Breast epithelium (tissue), 4 donors: ENCODE measurements around the gene MYEOV. TPM values are rescaled to one million over a fixed set of nuclear protein-coding genes. Genes with fewer than 3 reads are reported as not detected.

Experiments used
- DNase-seq, 2 donors: peaks; one replicate each; pipeline ENCODE4 v3.0.0-alpha.2; 2019; ENCODE audit warnings: low spot score in 2 of 2
- H3K27ac ChIP-seq, 2 donors: fragments of 200-600 bp; sonication (generic) in 1 of 2; one replicate each; pipeline ENCODE4 v1.5.1; 2016 to 2019; ENCODE audit warnings: mild to moderate bottlenecking in 1 of 2
- H3K27me3 ChIP-seq, 2 donors: fragments of 200-600 bp; sonication (generic) in 1 of 2; one replicate each; pipeline versions ENCODE4 v1.5.1 to v1.6.0; 2017 to 2019; ENCODE audit warnings: control low read depth in 1 of 2, mild to moderate bottlenecking in 1 of 2
- H3K36me3 ChIP-seq: fragments of 200-600 bp; one replicate; pipeline ENCODE4 v1.5.1; 2019
- H3K4me1 ChIP-seq, 2 donors: fragments of 200-600 bp; sonication (generic); one replicate each; pipeline ENCODE4 v1.5.1; 2016 to 2019; ENCODE audit warnings: control low read depth in 1 of 2
- H3K4me3 ChIP-seq, 3 donors: fragments of 200-600 bp; sonication (generic); 1 replicate in 2 of 3; 2 replicates in 1 of 3; pipeline ENCODE4 v1.5.1; 2016 to 2019; ENCODE audit warnings: mild to moderate bottlenecking in 3 of 3, moderate library complexity in 2 of 3
- H3K9me3 ChIP-seq, 2 donors: fragments of 200-600 bp; sonication (generic) in 1 of 2; one replicate each; pipeline ENCODE4 v1.5.1; 2016 to 2019; ENCODE audit warnings: control low read depth in 1 of 2
- POLR2A ChIP-seq: fragments of 450-650 bp; IDR thresholded peaks from one replicate; pipeline ENCODE4 v1.6.1; 2016; ENCODE audit warnings: antibody characterized with exemption, mild to moderate bottlenecking, moderate library complexity
- POLR2AphosphoS5 ChIP-seq, 3 donors: sonication (generic); formaldehyde crosslinking; IDR thresholded peaks; one replicate each; pipeline ENCODE4 v1.6.1; 2017; ENCODE audit warnings: antibody characterized with exemption in 3 of 3
- intact Hi-C: fragments of 100-400 bp; cut with DNase I; formaldehyde crosslinking; loops from one replicate; pipeline ENCODE4 v1.15.1; 2023; ENCODE audit warnings: low total_unique reads
- total RNA-seq, 3 donors: library from RNA; depleted of rRNA; stranded (reverse); fragments of >200 nt; gene quantifications; one replicate each; pipeline ENCODE4 v1.1.0, GENCODE V29; 2016
- TF ChIP-seq, protein P1 (sequence below), 3 donors: fragments of 450-650 bp; IDR thresholded peaks; one replicate each; pipeline ENCODE4 v1.5.1; 2016 to 2017; ENCODE audit warnings: antibody characterized with exemption in 3 of 3, mild to moderate bottlenecking in 3 of 3, moderate library complexity in 3 of 3

MYEOV gene
- total RNA-seq, 3 donors from 2014 or later: 2.8 to 22.0 (median 18.7) TPM

DNA sequence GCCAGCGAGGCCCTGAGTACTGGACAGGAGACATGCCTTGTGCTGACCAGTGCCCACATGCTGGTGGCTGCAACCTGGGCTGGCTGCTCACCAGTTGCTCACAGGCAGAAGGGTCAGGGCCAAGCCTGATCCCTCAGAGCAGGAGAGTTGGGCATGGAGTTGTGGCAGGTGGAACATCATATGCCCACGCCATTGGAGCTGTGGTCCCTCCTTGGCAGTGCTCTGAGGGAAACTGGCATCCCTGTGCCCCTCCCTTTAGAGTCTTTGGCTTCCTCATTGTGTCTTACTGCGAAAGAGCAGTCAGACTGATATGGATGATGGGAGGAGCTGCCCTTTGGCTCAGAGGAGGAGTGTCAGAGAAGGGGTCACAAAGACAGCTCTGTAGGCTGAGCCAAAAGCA is 3.1 kb upstream of the MYEOV start:
- Histone ChIP-seq H3K27ac (no peak overlapping the region), H3K36me3 (no peaks in the 10 kb centered on the region), H3K4me3 (no peak overlapping the region), H3K9me3 (no peaks in the 10 kb centered on the region), H3K4me1 (no peaks in the 10 kb centered on the region), H3K27me3 (no peaks in the 10 kb centered on the region)
- no peak for DNase-seq
- TF ChIP-seq, protein P1, sequence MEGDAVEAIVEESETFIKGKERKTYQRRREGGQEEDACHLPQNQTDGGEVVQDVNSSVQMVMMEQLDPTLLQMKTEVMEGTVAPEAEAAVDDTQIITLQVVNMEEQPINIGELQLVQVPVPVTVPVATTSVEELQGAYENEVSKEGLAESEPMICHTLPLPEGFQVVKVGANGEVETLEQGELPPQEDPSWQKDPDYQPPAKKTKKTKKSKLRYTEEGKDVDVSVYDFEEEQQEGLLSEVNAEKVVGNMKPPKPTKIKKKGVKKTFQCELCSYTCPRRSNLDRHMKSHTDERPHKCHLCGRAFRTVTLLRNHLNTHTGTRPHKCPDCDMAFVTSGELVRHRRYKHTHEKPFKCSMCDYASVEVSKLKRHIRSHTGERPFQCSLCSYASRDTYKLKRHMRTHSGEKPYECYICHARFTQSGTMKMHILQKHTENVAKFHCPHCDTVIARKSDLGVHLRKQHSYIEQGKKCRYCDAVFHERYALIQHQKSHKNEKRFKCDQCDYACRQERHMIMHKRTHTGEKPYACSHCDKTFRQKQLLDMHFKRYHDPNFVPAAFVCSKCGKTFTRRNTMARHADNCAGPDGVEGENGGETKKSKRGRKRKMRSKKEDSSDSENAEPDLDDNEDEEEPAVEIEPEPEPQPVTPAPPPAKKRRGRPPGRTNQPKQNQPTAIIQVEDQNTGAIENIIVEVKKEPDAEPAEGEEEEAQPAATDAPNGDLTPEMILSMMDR (IDR thresholded peaks at IDR 0.05): no peak
- TF ChIP-seq POLR2A (no peak), POLR2AphosphoS5 (IDR thresholded peaks at IDR 0.05) (no peak)
- intact Hi-C loops: loop anchor here (10.0 kb wide), 1 partner anchor 354 kb away; the partner anchor contains the start of gene CCND1

DNA sequence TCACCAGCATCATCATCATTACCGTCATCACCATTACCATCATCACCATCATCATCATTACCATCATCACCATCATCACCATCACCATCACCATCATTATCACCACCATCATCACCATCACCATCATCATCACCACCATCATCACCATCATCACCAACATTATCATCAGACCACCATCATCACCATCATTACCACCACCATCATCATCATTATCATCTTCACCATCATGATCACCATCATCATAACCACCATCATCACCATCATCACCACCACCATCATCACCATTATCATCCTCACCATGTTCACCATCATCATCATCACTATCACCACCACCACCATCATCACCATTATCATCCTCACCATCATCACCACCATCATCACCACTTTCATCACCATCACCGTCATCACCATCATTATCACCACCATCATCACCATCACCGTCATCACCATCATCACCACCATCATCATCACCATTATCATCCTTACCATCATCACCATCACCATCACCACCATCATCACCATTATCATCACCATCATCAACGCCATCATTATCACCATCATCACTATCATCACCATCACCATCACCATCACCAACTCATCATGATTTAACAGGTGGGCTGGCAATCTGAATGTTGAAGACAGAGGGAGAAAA is 2.4 kb upstream of the MYEOV start:
- H3K27ac ChIP-seq: no peak overlapping the region
- TF ChIP-seq POLR2A (no peak), POLR2AphosphoS5 (IDR thresholded peaks at IDR 0.05) (no peak)
- TF ChIP-seq, protein P1 (IDR thresholded peaks at IDR 0.05): no peak
- no peaks in the 10 kb centered on the region for H3K9me3 ChIP-seq
- no peak overlapping the region for H3K4me3 ChIP-seq
- H3K36me3 ChIP-seq: no peaks in the 10 kb centered on the region
- no peaks in the 10 kb centered on the region for H3K27me3 ChIP-seq
- peaks cover 0 to under 1% of the 10 kb centered on the region in 2 donors for H3K4me1 ChIP-seq
- intact Hi-C loops: loop anchor here (10.0 kb wide), 1 partner anchor 353 kb away; the partner anchor contains the start of gene CCND1
- no peak for DNase-seq

DNA sequence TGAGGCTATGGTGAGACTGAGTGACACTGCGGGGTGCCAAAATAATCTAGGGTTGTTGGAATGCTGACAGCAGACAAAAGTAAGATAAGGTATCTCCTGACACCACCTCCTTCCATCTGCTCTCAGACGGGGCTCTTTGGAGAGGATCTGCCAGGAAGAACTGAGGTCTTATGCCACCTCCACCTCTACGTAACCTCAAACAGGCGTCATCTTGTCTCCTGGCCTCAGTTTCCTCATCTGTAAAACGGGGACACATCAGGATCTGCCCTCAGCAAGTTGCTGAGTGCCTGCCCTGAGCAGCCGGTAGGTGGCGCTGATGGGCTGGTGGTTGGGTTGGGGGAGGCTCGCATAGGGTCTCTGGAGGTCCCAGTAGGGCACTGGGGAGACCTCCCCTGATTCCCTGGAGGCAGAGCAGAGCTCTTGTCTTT is 1.7 kb upstream of the MYEOV start:
- H3K4me3 ChIP-seq: no peak overlapping the region
- no peaks in the 10 kb centered on the region for H3K27me3 ChIP-seq
- no peak for DNase-seq
- intact Hi-C loops: loop anchor here (10.0 kb wide), 1 partner anchor 353 kb away; the partner anchor contains the start of gene CCND1
- H3K27ac ChIP-seq: no peak overlapping the region
- H3K9me3 ChIP-seq: no peaks in the 10 kb centered on the region
- TF ChIP-seq, protein P1 (IDR thresholded peaks at IDR 0.05): peak; percentile 15 to 50 (median 46)
- TF ChIP-seq POLR2A (no peak), POLR2AphosphoS5 (IDR thresholded peaks at IDR 0.05) (no peak)
- H3K36me3 ChIP-seq: no peaks in the 10 kb centered on the region
- H3K4me1 ChIP-seq: peaks cover 0 to 5% of the 10 kb centered on the region in 2 donors

DNA sequence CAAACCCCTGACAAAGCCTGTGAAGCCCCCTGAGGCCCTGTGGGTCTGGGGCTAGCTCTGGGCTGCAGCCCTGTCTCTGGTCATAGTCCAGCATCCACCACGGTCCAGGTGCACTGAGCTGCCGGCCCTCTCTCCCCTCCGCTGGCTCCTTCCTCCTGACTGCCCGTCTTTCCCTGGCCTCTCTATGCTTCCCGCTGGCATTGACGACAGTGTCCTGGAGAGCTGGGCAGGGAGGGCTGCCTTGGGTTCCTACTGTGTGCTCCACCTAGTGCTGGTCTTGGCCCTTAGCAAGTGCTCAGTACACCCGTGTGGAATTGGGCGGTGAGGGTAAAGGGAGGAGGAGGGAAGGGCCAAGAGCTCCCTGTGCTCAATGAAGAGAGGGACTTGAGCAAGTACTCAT is 868 bp upstream of the MYEOV start:
- Histone ChIP-seq H3K9me3 (no peaks in the 10 kb centered on the region), H3K27ac (no peak overlapping the region), H3K4me3 (no peak overlapping the region), H3K27me3 (no peaks in the 10 kb centered on the region), H3K4me1 (peaks cover 6 to 13% of the 10 kb centered on the region in 2 donors), H3K36me3 (no peaks in the 10 kb centered on the region)
- DNase-seq: no peak
- no peak for TF ChIP-seq POLR2AphosphoS5 (IDR thresholded peaks at IDR 0.05)
- TF ChIP-seq, protein P1 (IDR thresholded peaks at IDR 0.05): no peak
- no peak for TF ChIP-seq POLR2A
- intact Hi-C loops: loop anchor here (10.0 kb wide), 1 partner anchor 352 kb away; the partner anchor contains the start of gene CCND1

DNA sequence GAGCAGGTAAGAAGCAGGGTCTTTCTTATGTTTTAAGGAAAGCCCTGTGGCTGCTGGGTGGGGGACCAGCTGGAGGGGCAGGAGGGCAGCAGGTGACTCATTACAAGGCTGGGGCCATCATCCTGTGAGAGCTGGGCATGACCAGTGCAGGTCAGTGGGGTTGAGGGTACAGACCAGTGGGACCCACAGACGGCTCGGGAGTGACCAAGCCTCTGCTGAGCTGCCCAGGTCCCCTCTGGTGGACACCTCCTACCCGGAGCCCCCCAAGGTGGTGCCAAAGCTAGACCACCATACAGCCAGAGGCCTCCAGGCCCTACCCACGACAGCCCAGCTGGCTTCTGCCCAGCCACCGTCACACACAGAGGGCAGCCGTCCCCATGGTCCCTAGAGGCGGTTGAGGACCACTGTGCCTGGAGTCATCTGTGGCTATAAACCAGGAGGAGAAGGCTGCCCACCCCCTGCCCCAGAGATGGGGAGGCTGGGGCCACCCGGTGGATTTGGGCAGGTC is 670 bp downstream of the MYEOV start:
- TF ChIP-seq POLR2A: no peak
- TF ChIP-seq, protein P1 (IDR thresholded peaks at IDR 0.05): no peak
- no peak for TF ChIP-seq POLR2AphosphoS5 (IDR thresholded peaks at IDR 0.05)
- H3K36me3 ChIP-seq: no peaks in the 10 kb centered on the region
- H3K27ac ChIP-seq: no peak overlapping the region
- no peaks in the 10 kb centered on the region for H3K9me3 ChIP-seq
- no peak for DNase-seq
- intact Hi-C loops: loop anchor here (10.0 kb wide), 1 partner anchor 350 kb away; the partner anchor contains the start of gene CCND1
- H3K4me1 ChIP-seq: peaks cover 9 to 17% of the 10 kb centered on the region in 2 donors
- no peaks in the 10 kb centered on the region for H3K27me3 ChIP-seq
- no peak overlapping the region for H3K4me3 ChIP-seq
